Esophagus mucosa (tissue), 1 donor: Measurements from ENCODE around the gene PRR35. TPM values are rescaled to one million over a fixed set of nuclear protein-coding genes. Genes with fewer than 3 reads are reported as not detected.

ENCODE experiments used
- ATAC-seq: fragments of 200-7000 bp; cut with Tn5 transposase; one replicate; pipeline ENCODE4 v1.9.1; 2020
- total RNA-seq: library from RNA; stranded (reverse); gene quantifications from one replicate; pipeline ENCODE4 v1.2.4, GENCODE V29; 2023
- donor health status: DM: yes; HTN: yes; CAD: no.

PRR35 gene
- total RNA-seq, 1 donor from 2014 or later = not detected

- ATAC-seq = peak; percentile 61
These were observed 31.8 kb upstream of the PRR35 start for GRCh38 chr16:528111-529011.

- ATAC-seq = no peak
These were observed 31.1 kb upstream of the PRR35 start for GRCh38 chr16:529012-529575.

- no peak for ATAC-seq
These were observed 29.9 kb upstream of the PRR35 start for GRCh38 chr16:530111-530817.

- ATAC-seq = no peak
These were observed 28.6 kb upstream of the PRR35 start for GRCh38 chr16:531494-532125.

- no peak for ATAC-seq
These were observed 26.6 kb upstream of the PRR35 start for GRCh38 chr16:533391-534123.

GRCh38 chr16:534135-534534, 26.1 kb upstream of the PRR35 start:
- peak; percentile 17 for ATAC-seq

GRCh38 chr16:534856-535445, 25.2 kb upstream of the PRR35 start:
- no peak for ATAC-seq

GRCh38 chr16:535446-536405, 24.5 kb upstream of the PRR35 start:
- peak; percentile 84 for ATAC-seq

- ATAC-seq = no peak
These were observed 23.4 kb upstream of the PRR35 start for GRCh38 chr16:536746-537145.

GRCh38 chr16:537415-538335, 22.5 kb upstream of the PRR35 start:
- no peak for ATAC-seq

- no peak for ATAC-seq
These were observed 20.2 kb upstream of the PRR35 start for GRCh38 chr16:539901-540530.

- no peak for ATAC-seq
These were observed 19.4 kb upstream of the PRR35 start for GRCh38 chr16:540645-541340.

- no peak for ATAC-seq
These were observed 16.7 kb upstream of the PRR35 start for GRCh38 chr16:543301-544164.

- no peak for ATAC-seq
These were observed 15.7 kb upstream of the PRR35 start for GRCh38 chr16:544517-544916.

- ATAC-seq = peak; percentile 69
These were observed 13.1 kb upstream of the PRR35 start for GRCh38 chr16:546909-547770.

GRCh38 chr16:548586-548985, 11.6 kb upstream of the PRR35 start:
- ATAC-seq = no peak
